ENCODE measurements around the gene TEX264. TPM values are rescaled to one million over a fixed set of nuclear protein-coding genes. Genes with fewer than 3 reads are reported as not detected.

The TEX264 gene
- total RNA-seq, 1 experiment from 2014 or later: 44.3 TPM

GRCh38 chr3:51702156-51702555, 31.1 kb downstream of the TEX264 start:
- Histone ChIP-seq H3K9me2 (ENCODE audit: insufficient read depth) (no peaks in the 10 kb centered on the region), H3K4me2 (no peak overlapping the region), H3K36me3 (ENCODE audit: low read depth) (no peaks in the 10 kb centered on the region), H3K4me3 (no peak overlapping the region), H3K9me3 (ENCODE audit: insufficient read depth, low read depth) (no peaks in the 10 kb centered on the region), H2AFZ (no peak overlapping the region), H3K27me3 (ENCODE audit: insufficient read depth, low read depth) (no peaks in the 10 kb centered on the region), H4K20me1 (ENCODE audit: insufficient read depth) (no peaks in the 10 kb centered on the region), H3K79me2 (ENCODE audit: low read depth) (no peaks in the 10 kb centered on the region), H3K4me1 (replicated peaks; ENCODE audit: insufficient read depth) (no peaks in the 10 kb centered on the region), H3K27ac (no peak overlapping the region), H3F3A (ENCODE audit: insufficient read depth, low read depth) (no peaks in the 10 kb centered on the region)
- BruUV-seq (replicated peaks): no TSS peak
- no peak for DNase-seq
- CTCF ChIA-PET: no interaction called here
- POLR2A ChIA-PET (ENCODE audit: unreplicated experiment): no interaction called here
- intact Hi-C loops (cut with micrococcal nuclease; ENCODE audit: unreplicated experiment): no loop called here
- TF ChIP-seq EZH2 (IDR thresholded peaks at IDR 0.05; ENCODE audit: low read depth): no peak
- TF ChIP-seq, protein P1, sequence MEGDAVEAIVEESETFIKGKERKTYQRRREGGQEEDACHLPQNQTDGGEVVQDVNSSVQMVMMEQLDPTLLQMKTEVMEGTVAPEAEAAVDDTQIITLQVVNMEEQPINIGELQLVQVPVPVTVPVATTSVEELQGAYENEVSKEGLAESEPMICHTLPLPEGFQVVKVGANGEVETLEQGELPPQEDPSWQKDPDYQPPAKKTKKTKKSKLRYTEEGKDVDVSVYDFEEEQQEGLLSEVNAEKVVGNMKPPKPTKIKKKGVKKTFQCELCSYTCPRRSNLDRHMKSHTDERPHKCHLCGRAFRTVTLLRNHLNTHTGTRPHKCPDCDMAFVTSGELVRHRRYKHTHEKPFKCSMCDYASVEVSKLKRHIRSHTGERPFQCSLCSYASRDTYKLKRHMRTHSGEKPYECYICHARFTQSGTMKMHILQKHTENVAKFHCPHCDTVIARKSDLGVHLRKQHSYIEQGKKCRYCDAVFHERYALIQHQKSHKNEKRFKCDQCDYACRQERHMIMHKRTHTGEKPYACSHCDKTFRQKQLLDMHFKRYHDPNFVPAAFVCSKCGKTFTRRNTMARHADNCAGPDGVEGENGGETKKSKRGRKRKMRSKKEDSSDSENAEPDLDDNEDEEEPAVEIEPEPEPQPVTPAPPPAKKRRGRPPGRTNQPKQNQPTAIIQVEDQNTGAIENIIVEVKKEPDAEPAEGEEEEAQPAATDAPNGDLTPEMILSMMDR (conservative IDR thresholded peaks at IDR 0.05): no peak

DNA sequence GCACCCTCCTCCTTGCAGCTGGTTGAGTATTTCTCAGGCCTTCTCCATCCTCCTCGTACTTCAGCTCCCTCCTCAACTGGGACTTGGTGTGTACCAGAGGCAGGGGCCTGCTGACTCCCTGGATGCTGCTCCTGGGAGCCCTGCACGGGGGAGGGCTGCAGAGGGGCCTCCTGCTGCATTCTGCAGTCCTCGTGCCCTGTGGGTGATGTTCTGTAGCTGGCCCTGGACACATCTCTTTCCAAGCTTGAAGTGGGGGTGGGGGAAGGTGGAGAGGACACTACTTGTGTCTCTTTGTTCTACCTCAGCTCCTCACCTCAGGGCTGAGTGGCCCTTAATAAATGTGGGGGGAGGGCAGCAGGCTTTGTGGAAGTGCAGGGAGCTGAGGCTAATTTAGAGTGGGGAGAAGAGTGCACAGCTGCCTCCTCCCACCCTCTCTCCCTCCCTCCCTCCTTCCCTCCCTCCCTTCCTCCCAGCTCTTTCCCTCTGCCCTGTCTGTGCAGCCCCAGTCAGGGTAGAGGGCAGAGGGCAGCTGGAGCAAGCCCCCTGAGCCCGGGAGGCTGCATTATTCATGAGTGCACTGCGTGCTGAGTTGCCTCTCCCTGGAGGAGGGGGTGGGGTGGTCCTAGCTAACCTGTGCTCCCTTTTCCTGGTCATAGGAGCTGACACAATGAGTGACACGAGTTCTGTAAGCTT, 32.2 kb downstream of the TEX264 start:
- Histone ChIP-seq H3K4me3 (no peak overlapping the region), H3K9me3 (ENCODE audit: insufficient read depth, low read depth) (no peaks in the 10 kb centered on the region), H3K27me3 (ENCODE audit: insufficient read depth, low read depth) (no peaks in the 10 kb centered on the region), H3K27ac (no peak overlapping the region), H3K4me1 (replicated peaks; ENCODE audit: insufficient read depth) (no peaks in the 10 kb centered on the region), H3K36me3 (ENCODE audit: low read depth) (no peaks in the 10 kb centered on the region), H2AFZ (no peak overlapping the region), H3K79me2 (ENCODE audit: low read depth) (no peaks in the 10 kb centered on the region), H3K4me2 (no peak overlapping the region), H4K20me1 (ENCODE audit: insufficient read depth) (no peaks in the 10 kb centered on the region), H3F3A (ENCODE audit: insufficient read depth, low read depth) (no peaks in the 10 kb centered on the region), H3K9me2 (ENCODE audit: insufficient read depth) (no peaks in the 10 kb centered on the region)
- no TSS peak for BruUV-seq (replicated peaks)
- TF ChIP-seq, protein P1 (conservative IDR thresholded peaks at IDR 0.05): no peak
- TF ChIP-seq EZH2 (IDR thresholded peaks at IDR 0.05; ENCODE audit: low read depth): no peak
- no peak for DNase-seq
- POLR2A ChIA-PET (ENCODE audit: unreplicated experiment): no interaction called here
- intact Hi-C loops (cut with micrococcal nuclease; ENCODE audit: unreplicated experiment): no loop called here
- CTCF ChIA-PET: no interaction called here

GRCh38 chr3:51703761-51704510, 32.9 kb downstream of the TEX264 start:
- no peak overlapping the region for H3K4me2 ChIP-seq
- no peaks in the 10 kb centered on the region for H4K20me1 ChIP-seq (ENCODE audit: insufficient read depth)
- no peak overlapping the region for H3K4me3 ChIP-seq
- no peaks in the 10 kb centered on the region for H3K27me3 ChIP-seq (ENCODE audit: insufficient read depth, low read depth)
- no peaks in the 10 kb centered on the region for H3K9me3 ChIP-seq (ENCODE audit: insufficient read depth, low read depth)
- H2AFZ ChIP-seq: no peak overlapping the region
- POLR2A ChIA-PET (ENCODE audit: unreplicated experiment): interaction anchor here (0.7 kb wide), 1 partner anchor 202 kb away, joined by 26 read pairs; no protein-coding TSS in a partner anchor
- no peak for DNase-seq
- no peaks in the 10 kb centered on the region for H3K9me2 ChIP-seq (ENCODE audit: insufficient read depth)
- no peak for TF ChIP-seq EZH2 (IDR thresholded peaks at IDR 0.05; ENCODE audit: low read depth)
- TF ChIP-seq, protein P1 (conservative IDR thresholded peaks at IDR 0.05): no peak
- no peaks in the 10 kb centered on the region for H3F3A ChIP-seq (ENCODE audit: insufficient read depth, low read depth)
- H3K27ac ChIP-seq: no peak overlapping the region
- intact Hi-C loops (cut with micrococcal nuclease; ENCODE audit: unreplicated experiment): no loop called here
- CTCF ChIA-PET: interaction anchor here (0.6 kb wide), 1 partner anchor 251 kb away, joined by 3 read pairs; no protein-coding TSS in a partner anchor
- no peaks in the 10 kb centered on the region for H3K4me1 ChIP-seq (replicated peaks; ENCODE audit: insufficient read depth)
- no peaks in the 10 kb centered on the region for H3K79me2 ChIP-seq (ENCODE audit: low read depth)
- no TSS peak for BruUV-seq (replicated peaks)
- H3K36me3 ChIP-seq (ENCODE audit: low read depth): no peaks in the 10 kb centered on the region

All from PC-9 (cell line).